Activated T-cell treated with anti-CD3 and anti-CD28 coated beads for 4 hours (primary cell): Measurements from ENCODE around the gene OR7C2.
"Not testable (repeated sequence)": the region's sequence is repeated elsewhere in the genome, so short reads cannot be mapped to it uniquely, and the experiment has no call there.

ENCODE experiments used
- DNase-seq: peaks from one replicate; pipeline ENCODE4 v3.0.0-alpha.2; 2020

The OR7C2 gene

GRCh38 chr19:14941189-14941588, at the start of gene OR7C2:
TSS of gene OR7C2 (plus strand) at chr19:14941489. CDS start at chr19:14941489, 0 bp downstream.
- no peak for DNase-seq

- DNase-seq = no peak
These were observed 39.5 kb upstream of the OR7C2 start for GRCh38 chr19:14901675-14902260.

- DNase-seq = no peak
These were observed 34.6 kb upstream of the OR7C2 start for GRCh38 chr19:14906711-14907110.

GRCh38 chr19:14915116-14915515, 26.2 kb upstream of the OR7C2 start:
- no peak for DNase-seq

GRCh38 chr19:14916848-14917247, 24.4 kb upstream of the OR7C2 start:
- DNase-seq = no peak

- DNase-seq = no peak
These were observed 7.8 kb upstream of the OR7C2 start for GRCh38 chr19:14933506-14933905.

- DNase-seq = no peak
These were observed 1.0 kb upstream of the OR7C2 start for GRCh38 chr19:14940266-14940665.

GRCh38 chr19:14943601-14944000, 2.3 kb downstream of the OR7C2 start:
- no peak for DNase-seq

- no peak for DNase-seq
These were observed 3.2 kb downstream of the OR7C2 start for GRCh38 chr19:14944456-14944855.

- DNase-seq = not testable (repeated sequence)
These were observed 8.1 kb downstream of the OR7C2 start for GRCh38 chr19:14949413-14949812.

GRCh38 chr19:14949876-14950275, 8.6 kb downstream of the OR7C2 start:
- DNase-seq = no peak

- no peak for DNase-seq
These were observed 9.1 kb downstream of the OR7C2 start for GRCh38 chr19:14950421-14950820.

GRCh38 chr19:14952767-14953166, 11.5 kb downstream of the OR7C2 start:
- DNase-seq = no peak

- DNase-seq = no peak
These were observed 12.9 kb downstream of the OR7C2 start for GRCh38 chr19:14954071-14954655.

- no peak for DNase-seq
These were observed 16.2 kb downstream of the OR7C2 start for GRCh38 chr19:14957464-14957863.

- no peak for DNase-seq
These were observed 18.0 kb downstream of the OR7C2 start for GRCh38 chr19:14959263-14959662.

- no peak for DNase-seq
These were observed 20.8 kb downstream of the OR7C2 start for GRCh38 chr19:14961956-14962685.

GRCh38 chr19:14968247-14968646, 27.0 kb downstream of the OR7C2 start:
- no peak for DNase-seq

GRCh38 chr19:14971474-14971873, 30.2 kb downstream of the OR7C2 start:
- DNase-seq = no peak

- DNase-seq = no peak
These were observed 31.4 kb downstream of the OR7C2 start for GRCh38 chr19:14972676-14973075.

GRCh38 chr19:14974488-14974887, 33.2 kb downstream of the OR7C2 start:
- no peak for DNase-seq

- DNase-seq = no peak
These were observed 35.8 kb downstream of the OR7C2 start for GRCh38 chr19:14977128-14977527.

- no peak for DNase-seq
These were observed 37.0 kb downstream of the OR7C2 start for GRCh38 chr19:14978161-14978776.
